ENCODE data around the gene TBC1D7.

TBC1D7 gene

DNA sequence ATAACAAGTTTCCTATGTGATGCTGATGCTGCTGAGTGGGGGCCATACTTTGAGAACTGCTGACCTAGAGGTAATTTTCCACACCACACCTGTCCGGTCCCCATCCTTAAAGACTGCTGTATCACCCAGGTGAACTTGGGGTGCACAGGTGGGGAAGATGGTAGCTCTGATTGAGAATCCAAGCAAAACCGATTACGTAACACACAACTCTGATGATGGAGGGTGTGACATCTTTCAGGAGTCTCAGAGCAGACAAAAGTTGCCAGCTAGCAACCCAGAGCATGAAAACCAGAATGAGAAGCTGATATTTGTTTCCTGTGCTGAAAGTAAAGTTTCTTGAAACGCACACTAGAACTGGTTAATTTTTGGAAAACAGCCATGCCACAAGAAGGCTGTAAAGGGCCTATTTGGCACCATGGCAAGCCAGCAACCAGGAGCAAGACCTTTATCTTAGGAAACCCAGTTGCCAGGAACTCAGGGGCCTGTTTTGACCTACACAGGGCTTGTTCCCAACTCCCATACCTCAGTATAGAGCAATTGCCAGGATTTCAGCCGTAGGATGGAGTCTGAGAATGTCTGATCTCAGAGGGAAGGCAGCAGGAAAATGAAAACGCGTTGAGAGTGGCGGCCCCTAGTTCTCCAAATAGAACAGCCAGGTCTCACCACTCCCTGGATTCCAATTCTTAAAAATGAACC is 21.6 kb upstream of the TBC1D7 start:
- no peak for DNase-seq (ENCODE audit: low read depth)
- TF ChIP-seq MYC (IDR thresholded peaks at IDR 0.05; ENCODE audit: low read depth, low read length): no peak
- TF ChIP-seq, protein P1, sequence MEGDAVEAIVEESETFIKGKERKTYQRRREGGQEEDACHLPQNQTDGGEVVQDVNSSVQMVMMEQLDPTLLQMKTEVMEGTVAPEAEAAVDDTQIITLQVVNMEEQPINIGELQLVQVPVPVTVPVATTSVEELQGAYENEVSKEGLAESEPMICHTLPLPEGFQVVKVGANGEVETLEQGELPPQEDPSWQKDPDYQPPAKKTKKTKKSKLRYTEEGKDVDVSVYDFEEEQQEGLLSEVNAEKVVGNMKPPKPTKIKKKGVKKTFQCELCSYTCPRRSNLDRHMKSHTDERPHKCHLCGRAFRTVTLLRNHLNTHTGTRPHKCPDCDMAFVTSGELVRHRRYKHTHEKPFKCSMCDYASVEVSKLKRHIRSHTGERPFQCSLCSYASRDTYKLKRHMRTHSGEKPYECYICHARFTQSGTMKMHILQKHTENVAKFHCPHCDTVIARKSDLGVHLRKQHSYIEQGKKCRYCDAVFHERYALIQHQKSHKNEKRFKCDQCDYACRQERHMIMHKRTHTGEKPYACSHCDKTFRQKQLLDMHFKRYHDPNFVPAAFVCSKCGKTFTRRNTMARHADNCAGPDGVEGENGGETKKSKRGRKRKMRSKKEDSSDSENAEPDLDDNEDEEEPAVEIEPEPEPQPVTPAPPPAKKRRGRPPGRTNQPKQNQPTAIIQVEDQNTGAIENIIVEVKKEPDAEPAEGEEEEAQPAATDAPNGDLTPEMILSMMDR (IDR thresholded peaks at IDR 0.05; ENCODE audit: low read depth, low read length): no peak
- H3K4me3 ChIP-seq (ENCODE audit: low read depth, low read length): no peak overlapping the region

DNA sequence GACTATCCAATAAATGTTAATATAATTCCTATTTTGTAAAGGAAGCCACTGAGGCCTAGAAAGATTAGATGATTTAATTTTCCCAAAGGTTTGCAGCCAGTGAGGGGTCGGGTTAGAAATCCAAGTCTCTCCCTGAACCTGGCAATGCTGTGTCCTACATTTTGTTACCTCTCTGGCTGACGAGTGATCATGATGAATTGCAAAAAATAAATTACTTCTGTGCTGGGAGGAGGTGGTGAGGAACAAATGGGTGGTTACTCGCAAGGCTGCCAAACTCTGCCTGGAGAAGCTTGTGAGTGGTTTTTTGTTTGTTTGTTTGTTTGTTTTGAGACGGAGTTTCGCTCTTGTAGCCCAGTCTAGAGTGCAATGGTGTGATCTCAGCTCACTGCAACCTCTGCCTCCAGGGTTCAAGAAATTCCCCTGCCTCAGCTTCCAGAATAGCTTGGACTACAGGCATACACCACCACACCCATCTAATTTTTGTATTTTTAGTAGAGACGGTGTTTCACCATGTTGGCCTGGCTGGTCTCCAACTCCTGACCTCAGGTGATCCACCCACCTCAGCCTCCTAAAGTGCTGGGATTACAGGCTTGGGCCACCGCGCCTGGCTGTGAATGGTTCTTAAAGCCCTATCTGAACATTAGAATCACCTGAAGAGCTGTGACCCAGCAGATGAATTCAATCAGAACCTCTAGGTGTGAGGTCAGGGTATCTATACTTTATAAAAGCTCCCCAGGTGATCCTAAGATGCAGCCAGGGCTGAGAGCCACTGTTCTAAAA is 20.2 kb upstream of the TBC1D7 start:
- DNase-seq (ENCODE audit: low read depth): no peak
- H3K4me3 ChIP-seq (ENCODE audit: low read depth, low read length): no peak overlapping the region
- TF ChIP-seq, protein P1 (IDR thresholded peaks at IDR 0.05; ENCODE audit: low read depth, low read length): no peak
- TF ChIP-seq POLR2A (IDR thresholded peaks at IDR 0.05; ENCODE audit: extremely low read depth, insufficient read length): no peak
- no peak for TF ChIP-seq MYC (IDR thresholded peaks at IDR 0.05; ENCODE audit: low read depth, low read length)
- TF ChIP-seq, protein P2, sequence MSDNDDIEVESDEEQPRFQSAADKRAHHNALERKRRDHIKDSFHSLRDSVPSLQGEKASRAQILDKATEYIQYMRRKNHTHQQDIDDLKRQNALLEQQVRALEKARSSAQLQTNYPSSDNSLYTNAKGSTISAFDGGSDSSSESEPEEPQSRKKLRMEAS (IDR thresholded peaks at IDR 0.05; ENCODE audit: low read depth, low read length): no peak

DNA sequence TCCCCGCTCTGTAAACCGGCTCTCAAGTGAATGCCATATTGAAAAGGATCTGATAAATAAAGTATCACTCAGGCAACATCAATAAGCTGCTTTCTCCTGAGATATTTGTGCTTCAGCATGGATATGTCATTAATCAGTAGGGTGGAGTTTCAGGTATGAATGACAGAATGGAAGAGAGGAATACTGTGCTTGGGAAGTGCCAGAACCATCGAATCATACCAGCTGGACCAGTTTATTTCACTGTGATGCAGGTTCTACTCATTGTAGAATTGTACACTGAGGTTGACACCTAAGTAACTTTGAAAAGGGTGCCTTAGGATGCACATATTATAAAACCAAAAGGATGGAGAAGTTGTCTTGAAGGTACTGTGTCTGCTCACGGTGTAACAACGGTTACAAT is 17.9 kb upstream of the TBC1D7 start:
- TF ChIP-seq POLR2A (IDR thresholded peaks at IDR 0.05; ENCODE audit: extremely low read depth, insufficient read length) (no peak), MYC (IDR thresholded peaks at IDR 0.05; ENCODE audit: low read depth, low read length) (no peak)
- TF ChIP-seq, protein P2 (IDR thresholded peaks at IDR 0.05; ENCODE audit: low read depth, low read length): no peak
- TF ChIP-seq, protein P1 (IDR thresholded peaks at IDR 0.05; ENCODE audit: low read depth, low read length): no peak
- no peak overlapping the region for H3K4me3 ChIP-seq (ENCODE audit: low read depth, low read length)
- DNase-seq (ENCODE audit: low read depth): no peak

DNA sequence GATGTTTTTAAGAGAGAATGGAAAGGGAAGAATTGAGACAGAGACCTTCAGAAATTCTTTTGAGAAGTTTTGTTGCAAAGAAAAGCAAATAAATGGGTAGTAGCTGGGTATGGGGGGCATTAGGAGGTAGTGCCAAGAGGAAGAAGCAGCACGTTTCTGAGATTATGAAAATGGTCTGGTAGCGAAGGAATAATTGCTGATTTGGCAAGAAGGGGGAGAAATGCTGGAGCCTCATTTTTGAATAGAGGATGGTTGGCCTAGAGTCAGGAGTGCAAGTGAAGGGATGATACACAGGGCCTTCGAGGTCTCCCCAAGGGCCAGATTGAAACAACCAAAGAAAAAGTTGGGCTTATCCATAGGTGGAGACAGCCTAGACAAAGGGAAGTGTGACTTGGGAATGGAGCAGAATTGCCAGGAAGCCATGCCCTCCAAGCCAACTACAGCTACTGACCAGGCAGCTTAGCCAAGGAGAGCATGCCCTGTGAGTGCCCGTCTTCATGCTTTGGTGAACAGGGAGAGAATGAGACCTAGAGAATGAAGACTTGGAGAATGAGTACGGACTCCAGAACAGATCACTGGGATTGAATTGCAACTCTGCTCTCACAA is 14.2 kb upstream of the TBC1D7 start:
- H3K4me3 ChIP-seq (ENCODE audit: low read depth, low read length): no peak overlapping the region
- no peak for DNase-seq (ENCODE audit: low read depth)

DNA sequence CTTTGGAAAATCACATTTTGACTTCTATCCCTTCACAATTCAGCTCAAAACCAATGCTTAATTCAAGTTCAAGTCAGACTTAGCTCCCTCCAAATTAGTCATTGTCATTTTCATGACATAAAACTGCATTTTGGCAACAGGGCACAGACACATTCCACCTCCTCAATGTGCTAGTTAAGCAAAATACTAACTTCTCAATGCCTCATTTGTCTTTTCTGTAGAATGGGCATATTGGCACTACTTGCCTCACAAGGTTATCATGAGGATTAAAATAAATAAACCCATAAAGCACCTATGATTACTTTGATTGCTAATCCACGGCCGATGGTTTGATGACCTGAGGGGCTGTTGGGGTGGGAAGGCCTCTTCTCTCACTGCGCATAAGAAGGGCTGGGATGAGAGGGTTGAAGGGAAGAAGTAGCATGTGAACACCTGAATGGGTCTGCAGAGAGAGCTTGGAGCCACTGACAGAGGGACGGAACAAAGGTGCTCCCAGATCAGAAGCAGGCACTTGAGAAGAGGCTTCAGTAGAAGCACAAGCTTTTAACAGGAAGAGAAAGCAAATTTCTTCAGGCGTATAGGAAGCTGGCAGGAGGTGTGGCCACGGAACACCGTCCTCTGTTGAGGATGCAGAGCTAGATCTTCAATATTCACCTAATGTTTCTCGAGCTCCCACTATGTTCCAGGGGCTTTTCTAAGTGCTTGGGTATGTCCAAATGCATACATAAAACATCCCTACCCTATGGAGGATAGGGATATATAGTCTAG is 11.7 kb upstream of the TBC1D7 start:
- H3K4me3 ChIP-seq (ENCODE audit: low read depth, low read length): no peak overlapping the region
- DNase-seq (ENCODE audit: low read depth): no peak
- TF ChIP-seq, protein P2 (IDR thresholded peaks at IDR 0.05; ENCODE audit: low read depth, low read length): no peak
- TF ChIP-seq, protein P1 (IDR thresholded peaks at IDR 0.05; ENCODE audit: low read depth, low read length): no peak
- TF ChIP-seq MYC (IDR thresholded peaks at IDR 0.05; ENCODE audit: low read depth, low read length) (no peak), POLR2A (IDR thresholded peaks at IDR 0.05; ENCODE audit: extremely low read depth, insufficient read length) (no peak)

More for the DNA sequence above, 14.2 kb upstream of the TBC1D7 start:
- TF ChIP-seq MYC (IDR thresholded peaks at IDR 0.05; ENCODE audit: low read depth, low read length) (no peak), POLR2A (IDR thresholded peaks at IDR 0.05; ENCODE audit: extremely low read depth, insufficient read length) (no peak)

DNA sequence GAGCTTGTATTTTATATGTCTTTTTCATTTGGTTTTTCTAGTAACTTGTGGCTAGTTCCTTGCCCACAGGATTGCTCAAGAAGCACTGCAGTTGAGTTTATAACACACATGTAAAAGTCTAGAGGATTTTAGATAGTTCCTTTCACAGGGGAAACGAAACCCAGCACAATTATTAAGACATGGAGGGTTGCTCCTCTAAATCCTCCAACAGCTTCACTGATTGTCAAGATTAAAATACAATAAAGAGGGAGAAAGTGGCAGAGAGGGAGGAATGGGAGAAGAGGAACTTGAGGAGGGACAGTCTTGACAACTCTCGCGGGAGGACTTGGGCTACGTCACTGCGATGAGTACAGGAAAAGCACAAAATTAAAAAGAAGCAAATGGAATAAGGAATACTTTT is 9.7 kb upstream of the TBC1D7 start:
- TF ChIP-seq MYC (IDR thresholded peaks at IDR 0.05; ENCODE audit: low read depth, low read length) (no peak), POLR2A (IDR thresholded peaks at IDR 0.05; ENCODE audit: extremely low read depth, insufficient read length) (no peak)
- TF ChIP-seq, protein P2 (IDR thresholded peaks at IDR 0.05; ENCODE audit: low read depth, low read length): no peak
- TF ChIP-seq, protein P1 (IDR thresholded peaks at IDR 0.05; ENCODE audit: low read depth, low read length): no peak
- peak overlapping the region; percentile 42 for H3K4me3 ChIP-seq (ENCODE audit: low read depth, low read length)
- DNase-seq (ENCODE audit: low read depth): peak; percentile 91

Data from NB4 (cell line).